CD1c-positive myeloid dendritic cell (primary cell): ENCODE measurements around the gene CNOT10.

ENCODE experiments used
- DNase-seq: peaks from one replicate; pipeline ENCODE4 v3.0.0-alpha.2; 2016; ENCODE audit errors: extremely low spot score

The CNOT10 gene

DNA sequence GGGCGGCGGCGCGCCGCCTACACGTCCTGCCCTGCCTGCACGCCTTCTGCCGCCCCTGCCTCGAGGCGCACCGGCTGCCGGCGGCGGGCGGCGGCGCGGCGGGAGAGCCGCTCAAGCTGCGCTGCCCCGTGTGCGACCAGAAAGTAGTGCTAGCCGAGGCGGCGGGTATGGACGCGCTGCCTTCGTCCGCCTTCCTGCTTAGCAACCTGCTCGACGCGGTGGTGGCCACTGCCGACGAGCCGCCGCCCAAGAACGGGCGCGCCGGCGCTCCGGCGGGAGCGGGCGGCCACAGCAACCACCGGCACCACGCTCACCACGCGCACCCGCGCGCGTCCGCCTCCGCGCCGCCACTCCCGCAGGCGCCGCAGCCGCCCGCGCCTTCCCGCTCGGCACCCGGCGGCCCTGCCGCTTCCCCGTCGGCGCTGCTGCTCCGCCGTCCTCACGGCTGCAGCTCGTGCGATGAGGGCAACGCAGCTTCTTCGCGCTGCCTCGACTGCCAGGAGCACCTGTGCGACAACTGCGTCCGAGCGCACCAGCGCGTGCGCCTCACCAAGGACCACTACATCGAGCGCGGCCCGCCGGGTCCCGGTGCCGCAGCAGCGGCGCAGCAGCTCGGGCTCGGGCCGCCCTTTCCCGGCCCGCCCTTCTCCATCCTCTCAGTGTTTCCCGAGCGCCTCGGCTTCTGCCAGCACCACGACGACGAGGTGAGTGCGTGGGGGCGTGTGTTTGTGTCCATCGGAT lies 133.4 kb downstream of the CNOT10 start:
- DNase-seq = peak; percentile 28

GRCh38 chr3:32818970-32819511 lies 134.1 kb downstream of the CNOT10 start:
- DNase-seq = no peak

GRCh38 chr3:32819551-32820348 lies 134.8 kb downstream of the CNOT10 start:
- no peak for DNase-seq

DNA sequence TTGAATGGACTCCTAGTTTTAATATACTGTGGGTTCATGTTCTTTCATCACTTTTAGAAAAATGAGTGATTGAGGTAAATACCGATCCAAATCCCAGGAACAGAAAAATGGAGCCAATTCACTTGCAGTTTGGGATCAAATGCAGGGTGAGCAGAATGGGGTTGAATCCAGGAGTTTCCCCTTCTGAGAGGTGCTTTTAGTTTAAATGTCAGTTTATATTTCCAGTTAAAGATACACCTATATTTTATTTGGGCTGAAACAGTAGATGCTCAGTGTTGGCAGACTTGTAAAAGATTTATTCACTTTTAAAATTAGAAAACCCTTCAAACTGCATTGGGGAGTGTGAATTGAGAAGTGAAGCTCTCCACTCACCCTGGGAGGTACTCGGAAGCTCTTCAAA lies 135.4 kb downstream of the CNOT10 start:
- DNase-seq = no peak

GRCh38 chr3:32820971-32821685 lies 136.1 kb downstream of the CNOT10 start:
- DNase-seq = no peak

- DNase-seq = no peak
These were observed 136.8 kb downstream of the CNOT10 start for GRCh38 chr3:32821686-32822296.

- no peak for DNase-seq
These were observed 137.9 kb downstream of the CNOT10 start for GRCh38 chr3:32822609-32823498.
